HG02759 (cell line): Measurements from ENCODE around the gene GPX5.

Experiments used
- ATAC-seq: cut with Tn5 transposase; IDR thresholded peaks from one replicate; pipeline ENCODE4 v1.9.1; 2021; ENCODE audit warnings: mild to moderate bottlenecking, moderate library complexity; ENCODE audit not compliant: unreplicated experiment

The GPX5 gene

GRCh38 chr6:28553986-28554881 lies 28.6 kb downstream of the GPX5 start:
- no peak for ATAC-seq

GRCh38 chr6:28555136-28555535 lies 29.5 kb downstream of the GPX5 start:
- ATAC-seq: no peak

- no peak for ATAC-seq
Measured at GRCh38 chr6:28558629-28559028, 32.9 kb downstream of the GPX5 start.

GRCh38 chr6:28563430-28564095 lies 37.9 kb downstream of the GPX5 start:
- ATAC-seq: no peak

GRCh38 chr6:28565823-28566526 lies 40.3 kb downstream of the GPX5 start:
- ATAC-seq: no peak

- ATAC-seq: no peak
Measured at GRCh38 chr6:28566527-28567252, 41.0 kb downstream of the GPX5 start.

DNA sequence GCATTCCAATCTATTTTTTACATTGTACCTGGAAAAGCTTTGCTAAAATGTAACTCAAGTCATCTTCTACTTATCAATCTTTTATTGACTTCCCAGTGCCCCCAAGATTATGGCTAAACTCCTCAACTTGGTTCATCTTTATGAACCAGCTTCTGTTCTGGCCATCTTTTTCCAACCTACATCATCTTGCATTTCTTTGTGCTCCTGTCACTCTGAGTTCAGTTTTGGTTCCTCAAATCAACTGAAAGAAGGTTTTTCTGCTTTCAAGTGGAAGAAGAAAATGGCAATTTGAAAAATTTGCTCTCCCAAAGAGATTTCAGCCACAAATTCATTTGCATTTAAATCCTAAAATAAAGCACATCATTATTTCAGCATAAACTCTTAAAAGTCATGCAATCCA lies 41.8 kb downstream of the GPX5 start:
- no peak for ATAC-seq

GRCh38 chr6:28568515-28569108 lies 42.9 kb downstream of the GPX5 start:
- ATAC-seq: no peak

DNA sequence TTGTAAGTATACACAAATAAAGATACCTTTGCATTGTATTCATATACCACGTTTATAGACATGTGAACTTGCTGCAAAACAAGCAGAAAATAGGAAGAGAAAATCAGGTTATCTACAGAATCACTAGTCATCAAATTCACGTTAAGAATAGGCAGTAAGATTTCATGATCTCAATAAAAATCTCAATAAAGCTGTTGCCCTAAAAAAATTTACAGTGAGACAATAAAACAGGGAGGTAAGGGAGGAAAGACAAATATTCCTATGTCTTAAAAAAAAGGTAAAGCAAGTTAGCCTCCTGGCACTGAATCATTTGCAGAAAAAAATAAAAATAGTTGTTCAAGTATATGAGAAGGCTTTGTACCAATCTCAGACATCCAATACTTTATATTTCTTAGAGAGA lies 44.1 kb downstream of the GPX5 start:
- no peak for ATAC-seq

DNA sequence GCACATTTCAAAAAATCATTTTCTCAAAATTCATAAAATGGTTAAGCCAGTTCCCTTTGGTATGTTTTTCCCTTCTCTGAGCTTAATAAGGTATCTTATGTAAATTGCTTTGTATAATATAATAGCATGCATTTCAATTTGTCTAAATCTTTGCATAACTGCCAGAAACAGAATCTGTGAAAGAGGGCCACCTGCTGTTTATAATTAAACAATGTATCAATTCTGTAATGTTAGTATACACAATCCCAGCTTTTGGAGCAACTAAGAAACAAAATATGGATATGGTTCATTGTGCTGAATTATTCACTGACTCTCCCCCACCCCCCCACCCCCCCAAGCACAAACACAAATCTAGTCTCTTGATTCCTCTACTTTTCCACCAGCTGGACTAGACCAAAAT lies 54.8 kb downstream of the GPX5 start:
- ATAC-seq: no peak

- no peak for ATAC-seq
Measured at GRCh38 chr6:28583463-28583862, 57.8 kb downstream of the GPX5 start.
